Measurements from ENCODE around the gene OGFOD1.

GRCh38 chr16:56424404-56424764 is 27.0 kb upstream of the OGFOD1 start:
- TF ChIP-seq POLR2AphosphoS5 (IDR thresholded peaks at IDR 0.05) (no peak), CTCF (IDR thresholded peaks at IDR 0.05) (no peak), POLR2A (IDR thresholded peaks at IDR 0.05) (no peak)
